HTR-8/SVneo (cell line): ENCODE measurements around the gene PHLDB2.
"Not testable (repeated sequence)": the region's sequence is repeated elsewhere in the genome, so short reads cannot be mapped to it uniquely, and the experiment has no call there.

ENCODE experiments used
- DNase-seq: peaks from one replicate; pipeline ENCODE4 v3.0.0; 2011; ENCODE audit warnings: low spot score, mixed read lengths; ENCODE audit not compliant: insufficient read length
- FAIRE-seq: peaks from 2 replicates; lab custom pipeline; 2011; peaks lifted over from hg19 to GRCh38; lab: Jason Lieb, UNC

Gene PHLDB2

DNA sequence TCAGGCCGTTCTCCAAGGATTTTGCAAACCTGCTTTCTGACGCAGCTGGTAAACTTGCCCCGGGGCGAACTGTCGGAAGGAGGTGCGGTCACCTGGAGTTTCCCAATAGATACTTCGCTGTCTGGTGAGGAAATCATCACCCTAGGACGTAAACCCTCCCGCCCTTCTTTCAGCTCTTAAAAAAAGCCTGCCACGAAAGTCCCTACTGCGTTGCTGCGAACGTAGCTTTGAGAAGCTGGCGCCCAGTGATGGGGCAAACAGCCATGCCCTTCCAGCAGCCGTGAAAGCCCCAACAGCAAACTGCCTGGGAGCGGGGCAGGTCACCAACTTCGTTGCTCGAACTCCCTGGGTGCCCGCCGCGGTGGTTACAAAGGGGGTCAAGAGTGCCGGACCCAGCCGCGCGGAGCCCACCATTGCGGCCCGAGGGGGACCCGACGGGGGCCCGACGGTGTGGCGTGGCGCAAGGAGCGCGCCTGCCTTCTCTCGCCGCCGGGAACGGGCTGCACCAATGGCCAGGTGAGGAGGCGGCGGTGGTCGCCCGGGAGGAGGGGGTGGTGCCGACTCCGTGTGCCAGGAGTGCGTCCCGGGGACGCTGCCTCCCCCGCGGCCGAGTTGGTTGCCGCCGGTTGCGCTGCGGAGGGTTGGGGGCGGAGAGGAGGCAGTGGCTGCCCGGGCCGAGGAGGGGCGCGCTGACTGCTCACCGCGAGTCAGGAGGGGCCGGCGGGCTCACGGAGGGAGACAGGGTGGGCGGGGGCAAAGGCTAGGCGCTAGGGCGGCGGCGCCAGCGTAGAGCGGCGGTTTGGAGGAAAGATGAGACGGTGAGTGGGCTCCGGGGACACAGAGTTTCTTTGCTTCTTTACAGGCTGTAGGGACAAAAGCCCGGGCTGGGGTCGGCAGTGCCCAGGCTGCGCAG lies at the start of gene PHLDB2:
TSS of gene PHLDB2 (plus strand) at position 205 of the 913 bp plus-strand sequence. CDS start 24,813 bp downstream, outside the sequence.
- peak; percentile 68 for DNase-seq
- peak; percentile 95 for FAIRE-seq

DNA sequence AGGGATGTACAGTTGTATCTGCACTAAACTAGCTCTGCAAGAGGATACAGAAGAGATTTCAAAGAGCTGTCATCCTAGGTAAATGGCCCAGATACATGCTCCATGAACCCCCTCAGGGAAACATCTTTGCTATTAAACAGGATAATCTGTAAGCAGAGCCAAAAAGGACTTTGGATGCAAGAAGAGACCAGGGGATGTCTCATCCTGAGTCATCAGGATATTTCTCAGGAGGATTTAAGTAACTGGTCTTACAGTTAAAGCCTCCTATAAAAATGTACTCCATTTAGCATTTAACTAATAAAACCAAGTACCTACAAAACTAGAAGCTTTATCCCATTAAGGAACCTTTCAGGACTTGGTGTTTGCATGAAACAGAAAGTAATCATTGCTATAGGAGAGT lies 48.2 kb upstream of the PHLDB2 start:
- peak; percentile 60 for FAIRE-seq
- DNase-seq: peak; percentile 39

DNA sequence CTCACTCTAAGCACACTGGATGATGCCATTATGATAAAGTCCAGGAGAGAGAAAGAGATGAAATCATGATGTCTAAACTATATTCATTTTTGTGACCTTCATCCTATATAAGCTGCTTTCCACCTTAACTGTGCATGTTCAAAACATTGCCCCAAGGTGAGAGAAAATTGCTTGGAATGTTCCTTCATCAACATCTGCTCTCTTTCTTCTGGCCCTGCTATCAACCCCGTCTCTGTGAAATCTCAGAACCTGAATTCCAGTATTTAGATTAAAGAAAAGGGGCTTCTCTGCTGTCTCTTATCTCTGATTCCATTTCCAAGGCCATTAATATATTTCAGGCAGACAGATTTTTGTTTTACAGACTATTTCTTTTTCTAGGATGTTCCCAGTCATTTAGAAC lies 47.3 kb upstream of the PHLDB2 start:
- DNase-seq (no peak), FAIRE-seq (no peak)

DNA sequence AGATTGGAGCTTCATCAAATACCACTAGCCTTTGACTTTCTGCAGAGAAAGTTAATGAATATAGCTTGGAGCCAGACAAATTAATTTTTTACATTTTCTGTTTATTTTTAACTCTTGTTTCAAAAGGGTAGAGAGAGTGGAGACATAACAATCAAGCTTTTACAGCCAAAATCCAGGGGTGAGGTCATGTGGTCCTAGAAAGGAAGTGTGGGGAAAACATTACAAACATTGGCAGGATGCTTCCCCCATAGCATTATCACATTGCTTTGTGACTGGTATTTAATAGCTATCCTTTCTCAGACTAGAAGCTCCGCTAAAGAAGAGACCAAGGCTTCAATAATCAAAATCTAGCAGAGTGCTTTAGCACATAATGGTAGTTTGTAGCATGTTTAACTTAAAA lies 46.4 kb upstream of the PHLDB2 start:
- FAIRE-seq: no peak
- DNase-seq: no peak

DNA sequence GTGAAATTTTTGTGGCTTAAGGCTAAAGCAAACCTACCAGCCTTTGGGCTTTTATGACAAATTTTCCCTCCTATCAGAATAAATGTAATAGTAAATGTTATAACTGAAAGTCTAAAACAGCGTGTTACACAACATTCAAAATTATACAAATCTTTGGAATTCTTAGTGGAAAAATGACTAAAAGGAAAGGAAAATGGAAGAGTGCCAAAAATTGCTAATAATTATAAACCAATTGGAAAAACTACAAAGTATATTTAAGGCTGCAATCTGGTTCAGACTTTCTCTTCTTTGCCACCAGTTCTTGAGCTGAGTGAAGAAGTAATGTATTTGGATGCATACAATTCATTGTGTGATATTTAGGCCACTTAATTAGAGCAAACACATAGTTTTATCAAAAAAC lies 45.6 kb upstream of the PHLDB2 start:
- FAIRE-seq (no peak), DNase-seq (no peak)

DNA sequence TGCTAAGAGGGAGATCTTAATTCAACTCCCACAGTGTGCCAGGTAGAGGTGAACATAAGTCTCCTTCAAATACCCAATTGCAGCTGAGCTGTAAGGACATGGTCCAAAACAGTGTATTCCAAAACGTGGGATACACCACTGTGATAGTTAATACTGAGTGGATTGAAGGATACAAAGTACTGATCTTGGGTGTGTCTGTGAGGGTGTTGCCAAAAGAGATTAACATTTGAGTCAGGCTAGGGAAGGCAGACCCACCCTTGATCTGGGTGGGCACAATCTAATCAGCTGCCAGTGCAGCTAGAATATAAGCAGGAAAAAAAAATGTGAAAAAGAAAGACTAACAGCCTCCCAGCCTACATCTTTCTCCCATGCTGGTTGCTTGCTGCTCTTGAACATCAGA lies 45.1 kb upstream of the PHLDB2 start:
- DNase-seq (no peak), FAIRE-seq (no peak)

DNA sequence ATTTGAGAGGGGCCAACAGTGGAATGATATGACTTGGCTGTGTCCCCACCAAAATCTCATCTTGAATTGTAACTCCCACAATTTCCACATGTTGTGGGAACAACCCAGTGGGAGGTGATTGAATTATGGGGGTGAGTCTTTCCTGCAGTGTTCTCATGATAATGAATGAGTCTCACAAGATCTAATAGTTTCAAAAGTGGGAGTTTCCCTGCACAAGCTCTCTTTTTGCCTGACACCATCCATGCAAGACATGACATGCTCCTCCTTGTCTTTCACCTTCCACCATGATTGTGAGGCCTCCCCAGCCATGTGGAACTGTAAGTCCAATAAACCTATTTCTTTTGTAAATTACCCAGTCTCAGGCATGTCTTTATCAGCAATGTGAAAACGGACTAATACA lies 42.3 kb upstream of the PHLDB2 start:
- peak; percentile 42 for FAIRE-seq
- DNase-seq: not testable (repeated sequence)

DNA sequence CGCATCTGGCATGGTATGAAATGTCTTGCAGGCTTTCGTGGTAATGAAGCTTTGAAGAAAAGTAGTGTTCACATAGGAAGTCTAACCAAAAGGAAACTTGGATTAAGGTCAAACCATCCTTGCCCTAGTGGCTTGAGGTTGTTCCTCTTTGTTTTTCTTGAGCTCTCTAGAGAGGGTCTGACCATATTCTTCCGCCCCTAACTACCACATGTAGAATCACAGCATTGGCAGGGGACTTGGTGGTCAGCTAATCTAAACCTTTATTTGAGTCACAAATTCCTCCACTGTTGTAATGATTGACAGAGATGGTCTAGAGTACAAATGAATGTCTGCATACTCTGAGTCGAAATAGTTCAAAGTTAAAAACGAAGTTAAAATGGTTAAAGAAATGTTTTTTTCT lies 39.1 kb upstream of the PHLDB2 start:
- DNase-seq: no peak
- no peak for FAIRE-seq

DNA sequence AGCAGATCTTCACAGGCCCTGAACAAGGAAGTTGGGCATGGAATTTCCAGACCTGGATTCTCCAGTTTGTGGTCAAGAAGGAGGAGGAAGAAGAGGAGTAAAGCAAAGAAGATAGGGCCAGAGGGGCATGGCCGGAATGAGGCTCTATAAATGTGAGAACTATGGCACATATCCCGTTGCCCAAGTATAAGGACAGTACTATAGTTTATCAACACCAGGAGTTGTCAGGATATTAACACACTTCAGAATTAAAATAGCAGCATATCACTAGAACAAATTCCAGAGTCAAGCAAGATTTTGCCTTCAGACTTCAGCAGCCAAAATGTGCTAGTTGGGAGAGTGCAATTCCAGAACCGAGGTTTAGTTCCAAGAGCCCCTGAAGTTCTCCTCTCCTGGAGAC lies 38.4 kb upstream of the PHLDB2 start:
- FAIRE-seq (no peak), DNase-seq (no peak)

DNA sequence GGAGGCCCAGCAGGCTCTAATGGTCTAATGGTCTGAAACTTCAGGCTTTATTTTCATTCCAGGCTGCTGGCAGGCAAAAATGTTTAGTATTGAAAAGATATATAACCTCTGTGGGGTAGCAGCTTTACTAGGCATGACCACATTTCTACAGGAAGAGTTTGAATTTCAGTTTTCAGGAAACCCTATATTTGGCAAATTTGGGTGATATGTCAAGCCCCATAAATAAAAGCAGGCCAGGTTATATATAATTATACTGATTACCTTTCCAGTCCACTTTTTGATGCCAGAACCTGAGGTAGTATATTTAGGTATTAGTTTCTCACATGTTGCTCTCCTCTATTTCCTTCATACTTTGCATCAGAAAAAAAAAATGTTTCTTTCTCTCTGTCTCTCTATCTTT lies 37.2 kb upstream of the PHLDB2 start:
- no peak for DNase-seq
- FAIRE-seq: no peak

DNA sequence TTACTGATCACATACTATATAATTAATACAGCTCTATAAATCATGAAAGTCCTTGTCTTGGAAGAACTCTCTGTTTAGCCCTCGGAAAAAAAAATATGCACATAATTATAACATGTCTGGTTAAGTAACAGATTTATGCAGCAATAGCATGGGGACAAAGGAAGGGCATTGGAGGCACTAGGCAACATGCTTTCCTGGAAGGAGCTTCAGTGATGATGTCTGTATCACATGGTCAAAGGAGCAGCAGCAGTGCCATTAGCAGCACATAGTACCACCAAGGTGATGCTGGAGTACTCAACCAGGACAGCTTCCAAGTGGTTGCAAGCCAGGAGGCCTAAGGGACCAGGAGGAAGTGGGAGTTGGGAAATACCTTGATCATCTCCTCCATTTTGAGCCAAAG lies 36.3 kb upstream of the PHLDB2 start:
- FAIRE-seq: no peak

DNA sequence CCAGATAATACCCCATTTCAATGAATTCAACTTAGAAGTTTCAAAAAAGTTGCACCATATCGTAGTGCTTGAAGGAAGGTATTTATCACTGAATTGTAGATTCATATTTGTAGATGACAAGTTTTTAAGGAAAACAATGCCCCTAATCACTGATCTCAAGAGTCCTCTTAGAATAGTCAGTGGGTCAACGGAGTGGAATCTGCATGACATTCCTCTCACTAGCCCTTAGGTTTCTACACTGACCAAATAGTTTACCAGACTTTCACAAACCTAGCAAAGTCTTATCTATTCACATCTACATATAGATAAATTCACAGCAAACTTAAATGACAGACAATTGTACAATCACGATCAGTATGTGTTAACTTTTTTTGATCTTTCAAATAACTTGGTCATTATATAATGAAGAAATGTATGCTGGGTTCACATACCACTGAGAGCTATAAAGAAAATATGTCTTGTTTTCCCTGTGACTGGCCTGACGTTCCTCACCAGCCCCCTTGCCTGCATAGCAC lies 35.7 kb upstream of the PHLDB2 start:
- DNase-seq (no peak), FAIRE-seq (no peak)

More for the DNA sequence above, 36.3 kb upstream of the PHLDB2 start:
- DNase-seq: no peak

DNA sequence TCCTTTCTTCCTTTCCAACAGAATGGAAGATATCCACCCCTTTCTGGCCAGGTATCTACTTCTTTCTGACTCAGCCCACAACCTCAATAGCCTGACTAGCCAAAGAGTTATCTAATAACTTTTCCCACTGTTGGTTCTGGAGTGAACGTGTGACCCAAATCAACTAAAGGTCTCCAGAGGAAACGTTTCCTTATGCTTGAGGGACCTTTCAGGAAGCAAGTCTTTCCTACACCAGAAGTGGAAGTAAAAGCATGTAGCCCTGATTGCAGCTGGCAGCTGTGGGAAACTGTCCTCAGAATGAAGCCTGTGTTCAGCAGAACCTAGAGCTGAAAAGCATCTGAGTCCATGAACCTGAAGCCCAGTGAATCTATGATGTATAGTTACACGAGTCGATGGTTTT lies 34.7 kb upstream of the PHLDB2 start:
- DNase-seq (no peak), FAIRE-seq (no peak)

DNA sequence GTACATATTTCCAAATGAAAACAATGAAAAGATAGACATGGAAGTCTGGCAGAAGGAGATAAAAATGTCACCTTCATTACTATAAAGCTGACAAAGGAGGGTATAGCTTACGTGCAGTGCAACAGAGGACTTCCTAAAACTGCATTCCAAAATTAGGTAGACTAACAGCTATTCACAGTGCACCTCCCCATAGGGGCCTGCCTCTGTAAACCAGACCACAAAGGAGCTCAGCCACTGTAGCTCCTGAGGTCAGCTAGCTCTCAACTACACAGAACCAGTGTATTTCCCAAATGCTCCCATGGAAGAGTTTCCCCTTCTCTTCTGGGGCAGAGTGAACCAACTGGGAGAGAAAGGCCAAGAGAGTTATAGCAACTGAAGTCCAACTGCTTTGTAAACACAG lies 31.2 kb upstream of the PHLDB2 start:
- no peak for DNase-seq

DNA sequence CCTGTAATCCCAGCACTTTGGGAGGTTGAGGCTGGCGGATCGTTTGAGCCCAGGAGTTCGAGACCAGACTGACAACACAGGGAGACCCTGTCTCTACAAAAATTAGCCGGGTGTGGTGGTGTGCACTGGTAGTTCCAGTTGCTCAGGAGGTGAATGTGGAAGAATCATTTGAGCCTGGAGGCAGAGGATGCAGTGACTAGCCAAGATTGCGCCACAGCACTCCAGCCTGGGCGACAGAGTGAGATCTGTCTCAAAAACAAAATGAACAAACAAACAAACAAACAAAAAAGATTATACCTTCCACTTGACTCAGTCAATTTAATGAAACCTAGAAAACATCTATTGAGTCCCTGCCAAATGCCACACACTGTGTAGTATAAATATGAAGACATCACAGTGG lies 30.5 kb upstream of the PHLDB2 start:
- FAIRE-seq (no peak), DNase-seq (no peak)

More for the DNA sequence above, 31.2 kb upstream of the PHLDB2 start:
- no peak for FAIRE-seq

DNA sequence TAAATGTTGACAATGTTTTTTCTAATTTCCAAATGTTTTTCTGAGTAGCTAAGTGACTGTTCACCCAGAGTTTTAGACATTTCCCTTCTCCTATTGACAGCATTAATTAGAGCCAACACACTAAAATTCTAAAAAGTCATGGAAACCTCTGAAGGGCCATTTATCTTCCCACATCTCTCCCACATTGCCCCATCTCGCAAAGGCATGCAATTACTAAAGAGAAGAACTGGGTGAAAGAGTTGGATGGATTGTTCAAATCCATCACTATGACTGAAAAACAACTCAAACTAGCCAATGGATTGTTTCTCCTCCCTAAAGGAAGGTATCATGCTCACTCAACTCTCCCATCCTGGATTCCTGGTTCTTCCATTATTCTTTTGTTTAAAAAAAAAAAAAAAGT lies 30.0 kb upstream of the PHLDB2 start:
- FAIRE-seq: no peak

DNA sequence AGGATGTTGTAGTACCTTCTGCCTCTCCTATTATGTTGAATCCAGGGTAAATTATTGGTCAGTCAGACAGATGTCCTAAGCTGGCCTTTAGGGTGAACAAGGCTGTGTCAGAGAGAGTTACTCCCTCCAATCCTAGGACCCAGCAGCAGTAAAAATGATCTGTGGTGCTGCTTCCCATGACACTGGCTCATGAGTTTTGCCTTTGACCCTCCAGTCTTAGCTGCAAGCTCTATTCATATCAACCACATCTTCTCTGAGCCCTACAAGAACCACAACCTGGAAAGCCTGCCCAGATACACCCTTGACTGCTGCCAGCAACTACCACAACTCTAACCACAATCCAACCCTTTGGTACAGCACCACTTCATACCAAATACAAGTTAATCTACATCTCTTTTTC lies 27.2 kb upstream of the PHLDB2 start:
- FAIRE-seq (no peak), DNase-seq (no peak)

More for the DNA sequence above, 30.0 kb upstream of the PHLDB2 start:
- no peak for DNase-seq

DNA sequence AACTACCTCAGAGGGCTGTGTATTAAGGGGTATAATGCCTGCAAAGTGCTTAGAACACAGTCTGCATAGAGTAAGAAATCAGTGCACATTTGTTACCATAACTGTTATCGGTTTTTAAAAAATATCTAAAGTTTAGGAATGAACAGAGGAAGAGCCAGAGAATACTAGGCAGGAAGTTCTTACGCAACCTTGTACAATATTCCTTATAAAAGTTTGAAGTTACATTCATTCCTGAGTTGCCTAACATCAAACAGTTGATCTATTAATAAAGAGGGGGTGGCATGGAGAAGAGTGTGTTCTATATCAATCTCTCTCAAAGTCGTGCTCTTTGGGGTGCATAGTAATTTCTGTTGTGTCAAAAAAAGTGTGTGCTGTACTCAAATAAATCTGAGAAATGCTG lies 22.0 kb upstream of the PHLDB2 start:
- FAIRE-seq (no peak), DNase-seq (no peak)

DNA sequence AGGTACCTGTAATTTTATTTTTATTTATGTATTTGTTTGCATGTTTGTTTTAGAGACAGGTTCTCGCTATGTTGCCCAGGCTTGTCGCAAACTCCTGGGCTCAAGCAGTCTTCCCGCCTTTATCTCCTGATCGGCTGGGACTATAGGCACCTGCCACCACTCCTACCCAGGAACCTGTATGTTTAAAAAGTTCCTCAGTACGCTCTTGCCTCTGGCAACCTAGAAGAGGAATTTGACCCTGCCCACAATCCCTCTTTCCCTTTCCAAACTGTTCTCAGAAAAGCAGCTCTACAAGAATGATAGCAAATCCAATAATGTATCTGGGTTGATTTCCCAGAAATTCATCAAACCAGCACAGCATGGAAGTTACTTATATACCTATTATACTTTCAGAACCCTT lies 20.9 kb upstream of the PHLDB2 start:
- FAIRE-seq (no peak), DNase-seq (no peak)

DNA sequence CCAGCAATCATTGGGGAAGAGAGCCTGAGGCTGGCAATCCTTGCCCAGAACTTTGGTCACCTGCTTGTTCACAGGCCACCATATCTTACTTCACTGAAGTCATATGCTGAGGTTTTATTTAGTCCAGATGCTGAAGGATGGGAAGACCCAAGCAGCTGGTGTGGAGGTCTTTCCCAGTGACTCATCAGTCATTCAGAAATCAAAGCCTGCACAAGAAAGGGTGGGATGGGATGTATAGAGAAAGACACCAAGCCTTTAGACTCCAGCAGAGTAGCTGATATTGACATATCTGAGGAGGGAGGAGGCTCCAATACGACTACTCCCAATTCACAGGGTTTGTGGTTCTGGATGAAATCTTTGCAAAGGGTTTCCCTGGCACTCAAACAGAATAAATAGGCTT lies 13.0 kb upstream of the PHLDB2 start:
- DNase-seq (no peak), FAIRE-seq (no peak)

DNA sequence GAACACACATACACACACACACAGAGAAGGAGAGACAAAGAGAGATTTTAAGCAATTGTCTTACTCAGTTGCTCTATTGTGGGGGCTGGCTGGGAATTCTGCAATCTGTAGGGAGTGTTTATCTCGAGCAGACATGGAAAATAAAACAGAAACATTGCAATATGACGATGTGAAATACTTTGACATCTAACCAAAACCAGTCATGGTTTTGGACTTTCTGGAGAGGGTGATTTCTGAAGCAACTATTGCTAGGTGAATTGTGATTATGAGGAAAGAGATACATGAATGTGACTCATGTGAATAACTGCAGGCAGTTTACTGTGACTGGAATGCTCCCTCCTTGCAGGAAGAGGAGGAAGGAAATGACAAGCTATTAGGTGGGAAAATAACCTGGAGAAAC lies 12.3 kb upstream of the PHLDB2 start:
- peak; percentile 23 for FAIRE-seq
- DNase-seq: peak; percentile 27

DNA sequence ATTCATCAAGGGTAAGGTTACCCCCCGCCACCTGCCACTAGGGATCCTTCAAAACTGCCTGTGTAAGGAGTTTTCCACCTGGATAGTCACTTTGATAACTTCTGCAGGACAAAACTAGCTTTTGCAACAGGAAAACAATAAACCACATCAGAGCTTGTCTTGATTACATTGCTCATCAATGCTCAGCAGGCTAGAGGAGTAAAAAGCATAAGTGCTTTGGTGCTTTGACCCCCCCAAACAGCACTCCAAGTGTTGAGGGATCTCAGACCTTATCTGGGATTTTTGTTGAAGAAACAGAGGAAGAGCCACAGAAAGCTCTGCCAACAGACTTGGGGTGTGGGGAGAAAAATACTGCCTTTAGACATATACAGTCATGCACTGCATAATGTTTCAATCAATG lies 10.8 kb upstream of the PHLDB2 start:
- no peak for DNase-seq
- FAIRE-seq: no peak
